Hematopoietic multipotent progenitor cell treated with erythropoietin and hydrocortisone succinate and interleukin-3 and kit ligand, for 17 days (in vitro differentiated cells): ENCODE data around the gene KLHL18.
"Not testable (repeated sequence)": the region's sequence is repeated elsewhere in the genome, so short reads cannot be mapped to it uniquely, and the experiment has no call there.

Source experiments
- DNase-seq: peaks from one replicate; pipeline ENCODE4 v3.0.0-alpha.2; 2015; ENCODE audit warnings: low spot score

KLHL18 gene

GRCh38 chr3:47282424-47283192, at the start of gene KLHL18, which contains the start of gene KIF9:
Gene KLHL18, plus strand, starts transcription at chr3:47282944. Its CDS starts 22 bp downstream, at chr3:47282966.
Gene KIF9, minus strand, starts transcription at chr3:47282799. Its CDS starts 5,425 bp downstream, at chr3:47277374.
- DNase-seq: peak; percentile 97

- DNase-seq: no peak
Observed at GRCh38 chr3:47238017-47238416, 44.7 kb upstream of the KLHL18 start.

- no peak for DNase-seq
Observed at GRCh38 chr3:47239929-47240328, 42.8 kb upstream of the KLHL18 start.

DNA sequence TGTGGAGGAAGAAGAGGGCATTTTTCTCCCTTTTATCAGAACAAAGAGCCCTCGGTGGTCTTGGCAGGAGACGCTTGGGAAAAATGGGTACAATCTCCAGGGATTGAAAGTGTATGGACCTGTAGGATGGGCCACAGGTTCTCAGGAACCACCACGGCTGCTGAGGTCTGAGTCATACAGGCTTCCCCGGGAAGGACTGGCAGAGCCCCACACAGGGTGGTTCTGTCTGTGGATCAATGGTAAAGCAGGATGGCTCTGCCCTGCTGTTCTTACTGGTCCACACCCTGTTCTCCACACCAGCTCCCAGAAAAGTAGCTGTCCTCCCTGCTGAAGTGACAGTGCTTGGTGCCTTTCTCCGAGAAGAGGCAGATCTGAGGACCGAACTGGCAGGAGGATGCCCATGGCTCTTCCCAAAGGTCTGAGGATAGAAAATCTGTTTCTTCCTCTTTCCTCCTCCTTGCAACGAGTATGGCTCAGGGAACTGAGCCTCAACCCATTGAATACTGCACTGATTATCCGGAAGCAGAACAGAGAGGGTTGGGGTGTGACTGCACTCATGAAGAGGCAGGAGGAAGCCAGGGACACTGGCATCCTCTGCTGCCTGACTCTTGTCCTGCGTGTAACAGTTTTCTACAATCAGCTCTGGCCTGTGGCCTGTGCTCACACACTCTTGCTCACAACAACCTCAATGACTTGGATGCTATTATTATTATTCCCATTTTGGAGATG, 39.2 kb upstream of the KLHL18 start:
- no peak for DNase-seq

DNA sequence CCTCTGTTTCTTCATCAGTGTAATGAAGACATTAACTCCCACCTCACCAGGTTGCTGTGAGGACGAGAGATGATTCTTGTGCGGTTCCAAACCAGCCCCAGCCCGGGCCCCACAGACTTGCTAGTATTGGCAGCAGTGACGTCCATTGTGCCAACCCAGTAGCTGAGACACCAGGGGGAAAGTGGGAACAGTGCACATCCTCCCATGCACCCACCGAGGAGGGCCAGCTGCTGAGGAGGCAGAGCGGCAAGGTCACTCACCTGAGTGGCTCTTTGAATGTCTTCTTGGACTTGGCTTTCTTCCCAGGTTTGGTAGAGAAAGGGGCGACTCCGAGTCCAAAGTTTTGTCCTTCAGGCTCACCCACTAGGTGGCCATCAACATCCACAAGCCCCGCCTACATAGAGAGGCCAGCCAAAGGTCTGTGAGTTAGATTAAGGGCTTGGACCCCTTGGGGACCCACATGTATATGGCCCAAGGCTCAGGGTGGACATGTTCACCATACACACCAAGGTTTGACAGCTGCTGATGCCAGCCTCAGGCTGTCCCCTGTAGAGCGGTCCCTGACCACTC, 38.1 kb upstream of the KLHL18 start:
- no peak for DNase-seq

- DNase-seq: no peak
Observed at GRCh38 chr3:47245271-47245670, 37.5 kb upstream of the KLHL18 start.

DNA sequence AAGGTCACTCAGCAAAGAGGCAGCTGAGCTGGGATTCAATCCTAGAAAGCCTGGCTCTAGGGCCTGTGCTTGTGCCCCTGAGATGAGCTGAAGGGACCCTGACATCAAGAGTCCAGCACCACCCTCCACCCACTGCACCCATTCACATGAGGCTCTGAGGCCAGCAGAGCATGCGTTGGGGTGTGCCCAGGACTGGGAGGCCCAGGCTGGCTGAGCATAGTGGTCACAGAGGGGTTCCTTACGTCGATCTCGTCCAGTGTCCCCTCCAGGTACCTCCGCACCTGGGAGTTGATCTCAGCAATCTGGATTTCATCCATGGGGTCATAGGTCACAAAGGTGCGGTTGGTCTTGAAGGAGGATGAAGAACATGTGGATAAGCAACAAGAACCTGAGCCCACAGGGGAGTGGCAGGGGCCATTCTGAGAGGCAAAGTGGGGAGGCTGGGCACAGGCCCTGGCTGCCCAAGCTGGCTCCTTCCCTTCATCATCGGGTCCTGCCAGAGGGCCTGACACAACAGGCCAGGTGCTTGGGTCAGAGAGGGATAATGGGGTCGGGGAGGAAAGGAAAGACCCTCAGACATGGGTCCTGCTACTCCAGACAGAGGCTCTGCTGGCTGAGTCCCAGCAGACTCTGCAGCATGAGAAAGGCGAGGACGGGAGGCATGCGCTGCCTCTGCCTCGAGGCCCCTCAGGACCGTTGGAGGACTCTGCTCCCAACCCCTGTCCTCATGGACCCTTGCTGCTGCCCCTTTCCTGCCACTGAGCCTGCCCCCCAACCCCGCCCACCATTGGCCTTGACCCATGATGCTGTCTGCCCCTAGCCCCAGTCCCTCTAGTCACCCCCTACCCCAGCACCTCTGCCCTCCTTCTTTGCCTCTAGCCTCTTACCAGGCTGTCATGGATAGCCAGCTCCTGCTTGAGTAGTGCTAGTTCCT, 35.3 kb upstream of the KLHL18 start:
- DNase-seq: no peak

DNA sequence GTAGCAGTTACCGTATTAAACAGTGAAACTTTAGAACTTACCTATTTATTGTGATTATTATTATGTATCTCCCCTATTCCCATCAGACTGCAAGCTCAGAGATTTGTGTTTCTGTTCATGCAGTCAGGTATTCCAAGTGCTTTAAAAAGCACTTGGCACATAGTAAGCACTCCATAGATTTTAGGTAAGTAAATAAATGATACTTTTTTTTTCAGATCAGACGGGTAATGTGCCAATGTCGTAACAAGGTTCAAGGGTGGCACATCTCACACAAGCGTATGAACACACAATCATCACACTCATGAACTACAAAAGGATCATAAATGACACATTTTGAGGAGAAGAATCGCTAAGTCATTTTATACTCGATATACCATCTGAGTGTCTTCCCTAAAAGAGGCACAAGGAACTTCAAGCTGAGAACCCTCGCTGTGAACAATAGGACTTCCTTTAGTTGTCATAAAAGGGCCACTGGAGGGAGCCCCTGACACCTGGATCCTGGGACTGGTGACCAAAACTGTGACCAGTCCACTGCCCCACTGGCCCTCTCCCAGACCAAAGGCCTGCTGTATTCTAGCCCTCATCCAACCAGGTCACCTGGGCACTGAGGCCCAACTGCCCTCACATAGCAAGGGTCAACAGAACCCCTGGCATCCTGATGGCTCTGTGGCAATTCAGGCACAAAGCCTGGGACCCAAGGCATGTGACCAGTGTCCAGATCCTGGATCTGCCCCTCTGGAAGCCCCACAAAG, 32.3 kb upstream of the KLHL18 start:
- DNase-seq: peak; percentile 25

DNA sequence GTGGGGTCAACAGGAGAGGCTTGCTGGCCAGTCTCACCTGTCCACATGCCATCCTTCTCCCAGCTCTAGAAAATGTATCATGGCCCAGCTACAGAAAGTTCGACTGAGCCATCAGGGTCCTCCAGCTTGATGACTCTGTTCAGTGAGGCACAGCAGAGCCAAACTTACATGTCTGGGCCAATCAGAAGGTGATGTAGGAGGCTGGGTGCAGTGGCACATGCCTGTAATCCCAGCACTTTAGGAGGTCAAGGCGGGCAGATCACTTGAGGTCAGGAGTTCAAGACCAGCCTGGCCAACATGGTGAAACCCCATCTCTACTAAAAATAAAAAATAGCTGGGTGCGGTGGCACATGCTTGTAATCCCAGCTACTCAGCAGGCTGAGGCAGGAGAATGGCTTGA, 31.7 kb upstream of the KLHL18 start:
- not testable (repeated sequence) for DNase-seq

GRCh38 chr3:47251689-47252088, 31.1 kb upstream of the KLHL18 start:
- DNase-seq: no peak

DNA sequence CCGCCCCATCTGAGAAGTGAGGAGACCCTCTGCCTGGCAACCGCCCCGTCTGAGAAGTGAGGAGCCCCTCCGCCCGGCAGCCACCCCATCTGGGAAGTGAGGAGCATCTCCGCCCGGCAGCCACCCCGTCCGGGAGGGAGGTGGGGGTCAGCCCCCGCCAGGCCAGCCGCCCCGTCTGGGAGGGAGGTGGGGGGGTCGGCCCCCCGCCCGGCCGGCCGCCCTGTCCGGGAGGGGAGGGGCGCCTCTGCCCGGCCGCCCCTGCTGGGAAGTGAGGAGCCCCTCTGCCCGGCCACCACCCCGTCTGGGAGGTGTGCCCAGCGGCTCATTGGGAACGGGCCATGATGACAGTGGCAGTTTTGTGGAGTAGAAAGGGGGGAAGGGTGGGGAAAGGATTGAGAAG, 26.4 kb upstream of the KLHL18 start:
- DNase-seq: not testable (repeated sequence)

- DNase-seq: no peak
Observed at GRCh38 chr3:47259114-47259513, 23.6 kb upstream of the KLHL18 start.

DNA sequence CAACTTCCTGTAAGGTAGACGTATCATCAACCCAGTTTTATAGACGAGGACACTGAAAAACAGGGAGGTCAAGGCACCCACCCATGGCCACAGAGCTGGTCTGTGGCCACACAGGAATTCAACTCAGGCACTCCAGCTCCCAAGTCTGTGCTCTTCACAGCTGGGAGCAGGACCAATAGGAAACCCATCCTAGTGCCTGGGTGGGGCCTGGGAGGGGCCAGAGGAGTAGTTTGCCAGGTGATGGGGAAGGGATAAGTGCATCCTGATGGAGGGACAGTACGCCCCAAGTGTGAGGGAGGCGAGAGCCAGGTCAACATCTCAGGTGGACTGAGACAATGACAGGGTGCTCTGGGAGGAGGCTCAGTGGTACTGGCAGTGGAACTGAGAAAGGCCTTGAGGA, 22.1 kb upstream of the KLHL18 start:
- no peak for DNase-seq

DNA sequence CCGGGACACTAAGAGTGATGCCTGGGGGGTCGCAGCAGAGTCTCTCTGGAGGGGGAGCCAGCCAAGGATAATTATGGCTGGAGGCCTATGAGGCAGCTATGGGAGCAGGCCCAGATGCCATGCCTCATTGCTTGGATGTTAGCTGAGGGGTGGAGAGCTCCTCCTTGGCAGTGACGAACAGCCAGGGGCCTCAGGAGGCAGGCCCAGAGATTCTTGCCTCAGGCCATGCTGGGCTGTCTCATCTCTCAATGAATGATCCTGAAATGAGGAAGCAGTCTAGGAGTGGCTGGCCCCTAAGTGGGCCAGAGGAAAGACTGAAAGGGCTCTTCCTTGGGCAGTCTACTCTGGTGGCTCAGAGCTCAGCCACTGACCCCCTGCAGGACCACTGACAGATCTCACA, 21.4 kb upstream of the KLHL18 start:
- DNase-seq: no peak

DNA sequence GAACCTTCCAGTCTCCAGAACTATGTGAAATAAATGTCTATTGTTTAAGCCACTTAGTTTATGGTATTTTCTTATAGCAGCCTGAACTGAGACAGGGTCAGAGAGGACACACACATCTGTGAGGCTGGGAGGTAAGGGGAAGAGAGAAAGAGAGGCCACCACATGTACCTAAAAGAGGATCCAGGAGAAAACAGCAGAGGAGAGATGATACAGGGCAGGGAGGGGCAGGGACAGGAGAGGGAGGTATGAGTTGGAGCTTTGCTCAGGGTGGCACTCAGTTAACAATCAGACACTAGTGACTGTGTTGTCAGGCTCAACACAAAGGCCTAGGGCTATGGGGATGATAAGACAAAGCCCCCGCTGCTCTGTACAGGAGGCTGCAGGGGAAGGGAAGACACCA, 17.7 kb upstream of the KLHL18 start:
- DNase-seq: no peak

- DNase-seq: no peak
Observed at GRCh38 chr3:47265725-47266428, 16.9 kb upstream of the KLHL18 start.

- peak; percentile 50 for DNase-seq
Observed at GRCh38 chr3:47266709-47267489, 15.8 kb upstream of the KLHL18 start.

DNA sequence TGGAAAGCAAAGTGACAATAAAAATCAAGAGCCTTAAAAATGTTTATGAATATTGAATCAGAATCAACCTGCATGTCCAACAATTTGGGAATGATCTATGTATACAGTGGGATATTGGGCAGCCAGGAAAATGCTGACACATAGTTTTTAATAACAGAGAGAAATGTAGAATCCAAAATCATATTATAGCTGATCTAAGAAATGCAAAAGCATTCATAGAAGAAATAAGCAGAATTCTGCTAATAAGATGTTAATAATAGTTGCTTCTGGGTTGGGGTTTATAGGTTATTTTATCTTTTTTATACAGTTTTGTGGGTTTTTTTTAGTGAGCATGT, 15.3 kb upstream of the KLHL18 start:
- DNase-seq: no peak

DNA sequence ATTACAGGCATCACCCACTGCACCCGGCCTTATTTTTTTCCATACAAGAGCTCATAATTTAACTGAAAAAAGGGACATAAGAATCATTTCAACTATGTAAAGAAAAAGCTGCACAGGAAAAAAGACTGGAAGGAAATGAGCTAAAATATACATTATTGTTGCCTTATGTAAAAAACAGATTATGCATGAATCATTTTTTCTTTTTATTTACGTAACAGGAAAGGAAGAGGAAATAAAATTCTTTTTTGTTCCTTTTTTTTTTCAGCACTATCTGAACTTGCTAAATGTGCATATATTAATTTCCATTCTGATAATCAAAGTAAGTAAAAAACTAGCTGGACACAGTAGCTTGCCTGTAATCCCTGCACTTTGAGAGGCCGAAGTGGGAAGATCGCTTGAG, 12.2 kb upstream of the KLHL18 start:
- DNase-seq: no peak

- no peak for DNase-seq
Observed at GRCh38 chr3:47273564-47273963, 9.2 kb upstream of the KLHL18 start.
